Endodermal cell (in vitro differentiated cells): ENCODE results near the gene ST7. TPM values are rescaled to one million over a fixed set of nuclear protein-coding genes. Genes with fewer than 3 reads are reported as not detected.

Experiments
- DNase-seq: peaks from one replicate; pipeline ENCODE4 v3.0.0-alpha.2; 2017
- H3K27ac ChIP-seq: 2 replicates; pipeline ENCODE4 v1.5.1; 2013; ENCODE audit warnings: mild to moderate bottlenecking, low read depth, low read length, moderate library complexity
- H3K27me3 ChIP-seq: 2 replicates; pipeline ENCODE4 v1.6.1; 2013; ENCODE audit warnings: mild to moderate bottlenecking, low read length, moderate library complexity; ENCODE audit not compliant: insufficient read depth, control insufficient read depth, poor library complexity, severe bottlenecking
- H3K36me3 ChIP-seq: 2 replicates; pipeline ENCODE4 v1.7.0; 2013; ENCODE audit warnings: mild to moderate bottlenecking, low read length, moderate library complexity; ENCODE audit not compliant: control insufficient read depth, insufficient read depth
- H3K4me1 ChIP-seq: one replicate; pipeline ENCODE4 v1.7.0; 2013; ENCODE audit warnings: low read length; ENCODE audit not compliant: control insufficient read depth, insufficient read depth
- H3K4me3 ChIP-seq: 2 replicates; pipeline ENCODE4 v1.5.1; 2013; ENCODE audit warnings: mild to moderate bottlenecking, low read length, moderate library complexity
- H3K9ac ChIP-seq: 2 replicates; pipeline ENCODE4 v1.6.1; 2013; ENCODE audit warnings: mild to moderate bottlenecking, low read length, moderate library complexity; ENCODE audit not compliant: poor library complexity, severe bottlenecking; ENCODE audit errors: extremely low read depth
- H3K9me3 ChIP-seq: 2 replicates; pipeline ENCODE4 v1.6.1; 2013; ENCODE audit warnings: mild to moderate bottlenecking, low read length, moderate library complexity; ENCODE audit not compliant: control insufficient read depth
- H3K27ac Mint-ChIP-seq: 2 replicates; pipeline ENCODE4 v1.8.0; 2020; ENCODE audit warnings: mixed read lengths
- H3K27me3 Mint-ChIP-seq: 2 replicates; pipeline ENCODE4 v1.8.0; 2021; ENCODE audit warnings: mild to moderate bottlenecking, mixed read lengths; ENCODE audit not compliant: insufficient read depth
- H3K36me3 Mint-ChIP-seq: 2 replicates; pipeline ENCODE4 v1.8.0; 2020; ENCODE audit warnings: low read depth, mixed read lengths
- H3K4me1 Mint-ChIP-seq: 2 replicates; pipeline ENCODE4 v1.8.0; 2020; ENCODE audit warnings: mixed read lengths
- H3K4me3 Mint-ChIP-seq: 2 replicates; pipeline ENCODE4 v1.8.0; 2020; ENCODE audit warnings: mild to moderate bottlenecking, moderate library complexity, mixed read lengths
- H3K9me3 Mint-ChIP-seq: 2 replicates; pipeline ENCODE4 v1.8.0; 2020; ENCODE audit warnings: mild to moderate bottlenecking, mixed read lengths
- WGBS, 2 experiments: methylation state at CpG; one replicate each; pipeline versions ENCODE4 v1.1.5 to v1.1.7; 2013; ENCODE audit warnings: missing lambda C conversion rate in 2 of 2, mixed read lengths in 1 of 2; ENCODE audit not compliant: insufficient coverage in 1 of 2, insufficient read length in 1 of 2; 5-methylcytosine and 5-hydroxymethylcytosine counted together
- total RNA-seq, 2 donors: library from RNA; stranded (reverse); fragmentation: NEBNext Ultra II Directional in 1 of 2; extraction: Animal tissue kit (Norgen Biotek cat#: 25700) in 1 of 2; gene quantifications; 2 replicates in 1 of 2; 3 replicates in 1 of 2; pipeline ENCODE4 v1.2.1, GENCODE V29; 2021
- TF ChIP-seq, protein P1 (sequence below): fragments of 200-600 bp; sonication (generic); conservative IDR thresholded peaks from 2 replicates; pipeline ENCODE4 v1.5.0; 2021; ENCODE audit warnings: antibody characterized with exemption, mild to moderate bottlenecking

ST7 gene
- total RNA-seq, 2 donors from 2014 or later: 6.4 to 8.9 TPM

DNA sequence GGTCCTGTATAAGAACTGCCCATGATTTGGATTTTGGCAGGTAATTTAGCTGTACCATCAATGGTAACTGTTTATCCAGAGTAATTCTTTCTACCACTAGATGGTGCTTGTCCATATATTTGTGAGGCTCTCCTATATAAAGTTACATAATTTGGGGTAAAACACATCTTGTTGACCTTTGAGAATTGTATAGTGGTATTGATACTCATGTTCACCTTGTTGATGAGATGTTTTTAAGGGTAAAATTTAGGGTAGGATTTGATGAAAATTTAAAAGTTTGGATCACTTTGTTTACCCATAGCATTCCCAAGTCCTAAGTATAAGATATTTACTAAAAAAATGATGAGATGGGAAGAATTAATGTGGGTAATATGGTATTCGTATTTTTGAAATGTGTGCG is 31.6 kb downstream of the ST7 start:
- 82% methylated on average over 2 of the region's 2 CpGs; no CpG with 5 or more reads in 1 of the 2 experiments for WGBS, 2 experiments
- Mint-ChIP-seq H3K9me3 (peaks cover 2% of the 10 kb centered on the region), H3K4me1 (no peaks in the 10 kb centered on the region), H3K27ac (no peak overlapping the region), H3K36me3 (peaks cover 1% of the 10 kb centered on the region), H3K4me3 (no peak overlapping the region), H3K27me3 (peaks cover 42% of the 10 kb centered on the region)
- DNase-seq: no peak
- TF ChIP-seq, protein P1, sequence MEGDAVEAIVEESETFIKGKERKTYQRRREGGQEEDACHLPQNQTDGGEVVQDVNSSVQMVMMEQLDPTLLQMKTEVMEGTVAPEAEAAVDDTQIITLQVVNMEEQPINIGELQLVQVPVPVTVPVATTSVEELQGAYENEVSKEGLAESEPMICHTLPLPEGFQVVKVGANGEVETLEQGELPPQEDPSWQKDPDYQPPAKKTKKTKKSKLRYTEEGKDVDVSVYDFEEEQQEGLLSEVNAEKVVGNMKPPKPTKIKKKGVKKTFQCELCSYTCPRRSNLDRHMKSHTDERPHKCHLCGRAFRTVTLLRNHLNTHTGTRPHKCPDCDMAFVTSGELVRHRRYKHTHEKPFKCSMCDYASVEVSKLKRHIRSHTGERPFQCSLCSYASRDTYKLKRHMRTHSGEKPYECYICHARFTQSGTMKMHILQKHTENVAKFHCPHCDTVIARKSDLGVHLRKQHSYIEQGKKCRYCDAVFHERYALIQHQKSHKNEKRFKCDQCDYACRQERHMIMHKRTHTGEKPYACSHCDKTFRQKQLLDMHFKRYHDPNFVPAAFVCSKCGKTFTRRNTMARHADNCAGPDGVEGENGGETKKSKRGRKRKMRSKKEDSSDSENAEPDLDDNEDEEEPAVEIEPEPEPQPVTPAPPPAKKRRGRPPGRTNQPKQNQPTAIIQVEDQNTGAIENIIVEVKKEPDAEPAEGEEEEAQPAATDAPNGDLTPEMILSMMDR: peak; percentile 83
- Histone ChIP-seq H3K9ac (no peak overlapping the region), H3K4me1 (no peaks in the 10 kb centered on the region), H3K27ac (no peak overlapping the region), H3K27me3 (peaks cover 70% of the 10 kb centered on the region), H3K4me3 (no peak overlapping the region), H3K9me3 (no peaks in the 10 kb centered on the region), H3K36me3 (no peaks in the 10 kb centered on the region)

DNA sequence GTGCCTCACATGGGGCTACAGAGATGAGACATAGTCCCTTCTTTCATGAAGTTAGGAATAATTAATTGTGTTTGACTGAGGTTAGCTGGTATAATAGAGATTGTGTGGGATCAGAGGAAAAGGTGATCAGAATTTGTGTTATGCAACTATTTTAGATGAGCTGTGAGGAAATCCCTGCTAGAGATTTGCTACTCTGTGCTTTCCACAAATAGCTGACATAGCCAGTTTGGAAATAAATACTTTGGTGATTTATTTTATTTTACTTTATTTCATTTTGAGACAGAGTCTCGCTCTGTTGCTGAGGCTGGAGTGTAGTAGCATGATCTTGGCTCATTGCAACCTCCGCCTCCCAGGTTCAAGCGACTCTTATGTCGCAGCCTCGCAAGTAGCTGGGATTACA is 32.3 kb downstream of the ST7 start:
- Histone ChIP-seq H3K27me3 (peaks cover 63% of the 10 kb centered on the region), H3K9me3 (no peaks in the 10 kb centered on the region), H3K9ac (no peak overlapping the region), H3K36me3 (no peaks in the 10 kb centered on the region), H3K4me3 (no peak overlapping the region), H3K4me1 (no peaks in the 10 kb centered on the region), H3K27ac (no peak overlapping the region)
- H3K36me3 Mint-ChIP-seq: peaks cover 1% of the 10 kb centered on the region
- H3K9me3 Mint-ChIP-seq: peaks cover 4% of the 10 kb centered on the region
- H3K27me3 Mint-ChIP-seq: peaks cover 36% of the 10 kb centered on the region
- H3K4me3 Mint-ChIP-seq: no peak overlapping the region
- H3K4me1 Mint-ChIP-seq: no peaks in the 10 kb centered on the region
- TF ChIP-seq, protein P1: no peak
- no peak overlapping the region for H3K27ac Mint-ChIP-seq
- DNase-seq: no peak
- WGBS, 2 experiments: 92 to 97% methylated on average over 5 of the region's 5 CpGs

DNA sequence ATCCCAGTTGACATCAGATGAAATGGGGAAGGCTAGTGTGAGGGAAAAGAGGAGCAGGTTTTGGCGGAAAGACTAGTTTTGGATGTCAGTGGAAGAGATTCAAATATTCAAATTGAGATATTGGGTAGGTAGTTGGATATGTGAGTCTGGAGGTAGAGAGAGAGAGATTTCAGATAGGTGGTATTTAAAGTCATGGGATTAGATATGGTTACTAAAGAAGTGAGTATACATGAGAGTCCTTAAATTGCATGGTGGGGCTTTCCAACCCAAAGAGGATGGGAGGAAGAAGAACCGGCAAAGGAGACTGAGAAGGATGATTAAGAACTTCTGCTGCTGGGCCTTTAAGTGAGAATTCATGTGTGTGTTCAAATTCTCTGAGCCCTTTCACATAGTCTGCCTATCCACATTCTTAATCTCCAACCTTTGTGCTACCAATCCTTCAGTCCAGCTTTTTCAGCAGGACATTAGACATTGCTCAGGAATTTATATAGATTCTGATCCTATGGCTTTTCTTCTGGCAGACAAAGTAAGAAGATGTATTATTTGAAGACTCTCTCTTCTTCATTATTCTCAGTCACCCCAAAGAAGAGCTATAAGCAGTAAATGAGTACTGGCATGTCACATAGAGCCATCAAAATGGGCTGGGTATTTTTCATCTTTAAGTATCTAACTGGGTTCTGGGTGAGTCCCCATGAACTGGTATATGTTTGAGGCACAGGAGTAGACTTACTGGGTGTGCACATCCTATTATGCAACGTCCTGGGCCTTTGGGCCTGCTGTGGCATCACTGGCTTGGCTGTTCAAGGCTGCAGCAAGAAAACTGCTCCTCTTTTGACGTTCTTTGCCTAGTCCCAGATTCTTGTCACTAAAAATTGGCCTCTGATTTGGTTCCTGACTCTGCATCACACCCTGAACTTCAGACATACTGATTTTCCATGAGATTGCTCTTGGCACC is 33.6 kb downstream of the ST7 start:
- no peak overlapping the region for H3K27ac Mint-ChIP-seq
- no peaks in the 10 kb centered on the region for H3K4me1 Mint-ChIP-seq
- no peak overlapping the region for H3K4me3 Mint-ChIP-seq
- no peak for DNase-seq
- no peak overlapping the region for H3K9ac ChIP-seq
- no peaks in the 10 kb centered on the region for H3K36me3 ChIP-seq
- TF ChIP-seq, protein P1: no peak
- H3K27me3 Mint-ChIP-seq: peaks cover 24% of the 10 kb centered on the region
- no peak overlapping the region for H3K4me3 ChIP-seq
- H3K27ac ChIP-seq: no peak overlapping the region
- peaks cover 7% of the 10 kb centered on the region for H3K36me3 Mint-ChIP-seq
- H3K9me3 ChIP-seq: peaks cover 10% of the 10 kb centered on the region
- H3K27me3 ChIP-seq: peaks cover 50% of the 10 kb centered on the region
- 88 to 91% methylated on average over 3 to 4 of the region's 4 CpGs for WGBS, 2 experiments
- no peaks in the 10 kb centered on the region for H3K4me1 ChIP-seq
- H3K9me3 Mint-ChIP-seq: peaks cover 17% of the 10 kb centered on the region
